K562 treated with DMSO at 1 percent for 4 hours (cell line): ENCODE measurements around the gene ABCC1. TPM values are rescaled to one million over a fixed set of nuclear protein-coding genes. Genes with fewer than 3 reads are reported as not detected.

Experiments used
- total RNA-seq: library from RNA; unstranded; fragments of 300-600 nt; gene quantifications from 2 replicates; pipeline ENCODE4 v1.2.3, GENCODE V29; 2022; ENCODE audit not compliant: insufficient read depth

Gene ABCC1
- total RNA-seq: 23.4 and 32.8 TPM in 2 replicates

DNA sequence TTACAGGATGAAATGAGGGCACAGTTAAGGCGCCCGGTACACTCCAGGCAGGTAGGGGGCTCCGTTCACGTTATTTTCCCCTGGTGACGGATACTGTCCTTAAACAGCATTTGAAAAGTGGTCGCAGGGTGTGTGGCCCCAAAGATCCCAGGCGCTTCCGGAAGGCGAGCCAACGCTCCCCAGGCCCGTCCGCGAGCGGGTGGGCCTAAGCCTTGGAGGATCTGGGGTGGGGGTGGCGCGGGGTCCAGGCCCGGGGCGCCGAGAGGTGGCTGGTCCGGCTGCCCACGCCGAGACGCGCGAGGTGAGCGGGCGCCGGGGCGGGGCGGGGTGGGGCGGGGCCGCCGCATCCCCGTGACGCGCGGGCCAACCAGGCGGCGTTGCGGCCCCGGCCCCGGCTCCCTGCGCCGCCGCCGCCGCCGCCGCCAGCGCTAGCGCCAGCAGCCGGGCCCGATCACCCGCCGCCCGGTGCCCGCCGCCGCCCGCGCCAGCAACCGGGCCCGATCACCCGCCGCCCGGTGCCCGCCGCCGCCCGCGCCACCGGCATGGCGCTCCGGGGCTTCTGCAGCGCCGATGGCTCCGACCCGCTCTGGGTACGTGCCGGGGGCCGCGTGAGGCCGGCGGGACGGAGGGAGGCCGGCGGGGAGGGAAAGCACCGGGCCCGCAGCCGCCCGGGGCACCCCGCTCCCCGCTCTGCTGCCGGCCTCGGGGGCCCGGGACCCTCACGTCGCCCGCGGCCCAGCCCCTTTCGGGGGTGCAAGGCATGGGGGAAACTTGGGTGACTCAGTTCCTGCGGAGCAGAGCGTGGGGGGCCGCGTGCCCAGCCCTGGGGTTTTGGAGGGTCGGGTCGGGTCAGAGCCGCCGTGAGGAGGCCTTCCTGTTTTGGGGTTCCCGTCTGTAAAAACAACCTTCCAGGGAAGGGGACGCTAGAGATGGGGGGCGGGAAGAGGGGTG, at the start of gene ABCC1:
TSS of gene ABCC1 (plus strand) at position 407 of the 951 bp plus-strand sequence. CDS start at position 543, 136 bp downstream.

Other genes with a start within 250 kb of the ABCC1 start
- gene MYH11, start 92.6 kb upstream of the ABCC1 start, total RNA-seq: not detected in 2 replicates
- gene CEP20, start 61.0 kb upstream of the ABCC1 start, total RNA-seq: 43.7 and 45.8 TPM in 2 replicates